Astrocyte of the spinal cord (primary cell): ENCODE measurements around the gene ID1.
"Not testable (repeated sequence)": the region's sequence is repeated elsewhere in the genome, so short reads cannot be mapped to it uniquely, and the experiment has no call there.

Source experiments
- DNase-seq: peaks from one replicate; pipeline ENCODE4 v3.0.0; 2011; ENCODE audit warnings: low read depth, low spot score
- H3K4me3 ChIP-seq: 2 replicates; pipeline ENCODE4 v1.5.1; 2011; ENCODE audit warnings: low read depth, mild to moderate bottlenecking, low read length, moderate library complexity
- CTCF ChIP-seq: IDR thresholded peaks from 2 replicates; pipeline ENCODE4 v1.5.1; 2012; ENCODE audit warnings: low read depth, mild to moderate bottlenecking, low read length, inconsistent platforms
- in situ Hi-C: cut with HindIII; loops from 2 replicates; pipeline ENCODE4 v1.10.0; 2017; ENCODE audit warnings: low sequenced_read_pairs

ID1 gene

GRCh38 chr20:31607640-31608250 is 2.7 kb downstream of the ID1 start:
- DNase-seq: peak; percentile 68
- TF ChIP-seq CTCF: no peak
- peak overlapping the region; percentile 98 for H3K4me3 ChIP-seq
- in situ Hi-C loops: no loop called here

GRCh38 chr20:31608251-31608945 is 3.3 kb downstream of the ID1 start:
- TF ChIP-seq CTCF: no peak
- DNase-seq: peak; percentile 80
- in situ Hi-C loops: no loop called here
- H3K4me3 ChIP-seq: no peak overlapping the region

DNA sequence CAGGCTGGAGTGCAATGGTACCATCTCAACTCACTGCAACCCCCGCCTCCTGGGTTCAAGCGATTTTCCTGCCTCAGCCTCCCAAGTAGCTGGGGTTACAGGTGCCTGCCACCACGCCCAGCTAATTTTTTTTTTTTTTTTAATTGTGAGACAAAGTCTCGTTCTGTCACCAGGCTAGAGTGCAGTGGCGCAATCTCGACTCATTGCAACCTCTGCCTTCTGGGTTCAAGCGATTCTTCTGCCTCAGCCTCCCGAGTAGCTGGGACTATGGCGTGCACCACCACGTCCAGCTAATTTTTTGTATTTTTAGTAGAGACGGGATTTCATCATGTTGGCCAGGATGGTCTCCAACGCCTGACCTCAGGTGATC is 7.2 kb downstream of the ID1 start:
- DNase-seq, H3K4me3 ChIP-seq, in situ Hi-C loops: not testable (repeated sequence)

- no peak for TF ChIP-seq CTCF
- no peak overlapping the region for H3K4me3 ChIP-seq
- in situ Hi-C loops: no loop called here
- no peak for DNase-seq
Observed at GRCh38 chr20:31615416-31615815, 10.3 kb downstream of the ID1 start.

DNA sequence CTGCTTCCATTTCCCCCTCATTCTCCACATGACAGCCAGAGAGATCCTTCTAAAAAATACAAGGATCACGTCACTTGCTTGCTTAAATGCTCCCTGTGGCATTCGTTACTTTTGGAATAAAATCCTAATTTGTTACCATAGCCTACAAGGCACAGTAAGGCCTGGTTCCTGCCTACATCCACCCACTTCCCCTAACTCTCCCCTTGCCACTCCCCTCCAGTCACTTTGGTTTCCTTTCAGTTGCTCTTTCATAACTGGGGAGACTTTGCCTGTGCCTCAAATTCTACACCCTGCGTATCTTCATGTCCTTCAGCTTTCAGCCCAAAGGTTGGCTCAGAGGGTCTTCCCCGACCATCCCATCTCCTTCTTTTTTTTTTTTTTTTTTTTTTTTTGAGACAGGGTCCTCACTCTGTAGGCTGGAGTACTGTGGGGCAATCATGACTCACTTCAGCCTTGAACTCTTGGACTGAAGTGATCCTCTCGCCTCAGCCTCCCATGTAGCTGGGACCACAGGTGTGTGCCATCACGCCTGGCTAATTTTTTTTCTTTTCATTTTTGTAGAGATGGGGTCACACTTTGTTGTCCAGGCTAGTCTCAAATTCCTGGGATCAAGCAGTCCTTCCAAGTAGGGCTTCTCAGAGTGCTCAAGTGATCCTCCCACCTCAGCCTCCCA is 12.5 kb downstream of the ID1 start:
- DNase-seq: no peak
- no peak overlapping the region for H3K4me3 ChIP-seq
- no peak for TF ChIP-seq CTCF
- in situ Hi-C loops: no loop called here

- no peak for DNase-seq
- no peak overlapping the region for H3K4me3 ChIP-seq
- no peak for TF ChIP-seq CTCF
- in situ Hi-C loops: no loop called here
Observed at GRCh38 chr20:31620246-31620645, 15.2 kb downstream of the ID1 start.

DNA sequence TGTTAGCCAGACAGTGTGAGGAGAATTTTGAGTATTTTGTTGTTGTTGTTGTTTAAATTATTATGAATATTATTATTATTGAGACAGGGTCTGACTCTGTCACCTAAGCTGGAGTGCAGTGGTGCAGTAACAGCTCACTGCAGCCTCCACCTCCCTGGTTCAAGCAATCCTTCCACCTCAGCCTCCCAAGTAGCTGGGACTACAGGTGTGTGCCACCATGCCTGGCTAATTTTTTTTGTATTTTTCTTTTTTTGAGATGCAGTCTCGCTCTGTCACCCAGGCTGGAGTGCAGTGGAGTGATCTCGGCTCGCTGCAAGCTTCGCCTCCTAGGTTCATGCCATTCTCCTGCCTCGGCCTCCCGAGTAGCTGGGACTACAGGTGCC is 18.0 kb downstream of the ID1 start:
- H3K4me3 ChIP-seq, in situ Hi-C loops, DNase-seq: not testable (repeated sequence)

DNA sequence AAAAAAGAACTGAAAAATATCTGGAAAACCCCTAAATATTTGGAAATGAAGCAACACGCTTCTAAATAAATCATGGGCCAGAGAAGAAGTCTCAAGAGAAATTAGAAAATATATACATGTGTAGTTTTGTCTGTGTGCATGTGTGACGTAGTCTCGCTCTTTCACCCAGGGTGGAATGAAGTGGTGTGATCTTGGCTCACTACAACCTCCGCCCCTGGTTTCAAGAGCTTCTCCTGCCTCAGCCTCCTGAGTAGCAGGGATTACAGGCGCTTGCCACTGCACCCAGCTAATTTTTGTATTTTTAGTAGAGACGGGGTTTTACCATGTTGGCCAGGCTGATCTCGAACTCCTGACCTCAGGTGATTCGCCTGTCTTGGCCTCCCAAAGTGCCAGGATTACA is 21.4 kb downstream of the ID1 start:
- in situ Hi-C loops: not testable (repeated sequence)

DNA sequence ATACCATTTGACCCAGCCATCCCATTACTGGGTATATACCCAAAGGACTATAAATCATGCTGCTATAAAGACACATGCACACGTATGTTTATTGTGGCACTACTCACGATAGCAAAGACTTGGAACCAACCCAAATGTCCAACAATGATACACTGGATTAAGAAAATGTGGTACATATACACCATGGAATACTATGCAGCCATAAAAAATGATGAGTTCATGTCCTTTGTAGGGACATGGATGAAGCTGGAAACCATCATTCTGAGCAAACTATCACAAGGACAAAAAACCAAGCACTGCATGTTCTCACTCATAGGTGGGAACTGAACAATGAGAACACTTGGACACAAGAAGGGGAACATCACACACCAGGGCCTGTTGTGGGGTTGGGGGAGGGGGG is 23.0 kb downstream of the ID1 start:
- DNase-seq, in situ Hi-C loops, H3K4me3 ChIP-seq: not testable (repeated sequence)

More for the DNA sequence above, 21.4 kb downstream of the ID1 start:
- not testable (repeated sequence) for DNase-seq, H3K4me3 ChIP-seq
